WI38 (cell line): ENCODE results near the gene QSOX2.

ENCODE experiments used
- H3K4me3 ChIP-seq: 2 replicates; pipeline ENCODE4 v1.5.1; 2011; ENCODE audit warnings: low read depth, mild to moderate bottlenecking, control low read depth, low read length
- TF ChIP-seq, protein P1 (sequence below): IDR thresholded peaks from 2 replicates; pipeline ENCODE4 v1.5.1; 2012; ENCODE audit warnings: low read depth, mild to moderate bottlenecking, control low read depth, low read length

QSOX2 gene

DNA sequence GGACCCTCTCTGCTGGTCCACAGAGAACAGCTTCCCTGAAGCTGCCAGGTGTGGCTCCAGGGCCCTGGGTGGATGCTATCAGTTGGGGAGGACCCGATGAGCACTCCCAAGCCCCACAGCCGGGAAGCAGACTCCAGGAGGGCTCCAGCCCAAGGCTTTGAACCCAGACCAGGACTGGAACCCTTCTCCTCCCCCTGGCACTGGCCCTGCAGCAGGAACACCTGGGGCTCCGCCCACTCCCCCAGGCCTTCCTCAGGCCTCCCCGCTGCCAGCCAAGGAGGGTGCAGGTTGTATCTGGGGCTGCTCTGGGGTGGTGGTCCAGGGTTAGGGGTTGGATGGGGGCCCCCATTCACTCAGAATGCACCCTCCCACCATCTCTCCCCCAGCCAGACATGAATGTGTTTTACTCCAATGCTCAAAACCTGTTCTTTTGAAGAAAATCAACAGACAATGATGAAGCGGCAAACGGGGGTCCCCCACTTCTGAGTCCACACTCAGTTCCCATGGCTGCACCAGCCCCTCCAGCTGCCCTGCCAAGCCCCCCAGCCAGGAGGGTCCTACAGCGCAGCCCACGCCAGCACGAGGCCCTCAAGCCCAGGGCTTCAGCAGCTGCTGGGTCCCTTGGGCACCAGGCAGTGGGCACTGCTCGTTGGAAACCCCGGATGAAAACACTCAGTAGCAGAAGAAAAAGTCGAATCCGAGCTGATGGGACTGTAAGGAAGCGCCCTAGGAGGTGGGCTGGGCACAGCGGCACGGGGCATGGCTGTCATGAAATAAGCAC, 35.1 kb upstream of the QSOX2 start:
- TF ChIP-seq, protein P1, sequence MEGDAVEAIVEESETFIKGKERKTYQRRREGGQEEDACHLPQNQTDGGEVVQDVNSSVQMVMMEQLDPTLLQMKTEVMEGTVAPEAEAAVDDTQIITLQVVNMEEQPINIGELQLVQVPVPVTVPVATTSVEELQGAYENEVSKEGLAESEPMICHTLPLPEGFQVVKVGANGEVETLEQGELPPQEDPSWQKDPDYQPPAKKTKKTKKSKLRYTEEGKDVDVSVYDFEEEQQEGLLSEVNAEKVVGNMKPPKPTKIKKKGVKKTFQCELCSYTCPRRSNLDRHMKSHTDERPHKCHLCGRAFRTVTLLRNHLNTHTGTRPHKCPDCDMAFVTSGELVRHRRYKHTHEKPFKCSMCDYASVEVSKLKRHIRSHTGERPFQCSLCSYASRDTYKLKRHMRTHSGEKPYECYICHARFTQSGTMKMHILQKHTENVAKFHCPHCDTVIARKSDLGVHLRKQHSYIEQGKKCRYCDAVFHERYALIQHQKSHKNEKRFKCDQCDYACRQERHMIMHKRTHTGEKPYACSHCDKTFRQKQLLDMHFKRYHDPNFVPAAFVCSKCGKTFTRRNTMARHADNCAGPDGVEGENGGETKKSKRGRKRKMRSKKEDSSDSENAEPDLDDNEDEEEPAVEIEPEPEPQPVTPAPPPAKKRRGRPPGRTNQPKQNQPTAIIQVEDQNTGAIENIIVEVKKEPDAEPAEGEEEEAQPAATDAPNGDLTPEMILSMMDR = no peak
- H3K4me3 ChIP-seq = no peak overlapping the region

DNA sequence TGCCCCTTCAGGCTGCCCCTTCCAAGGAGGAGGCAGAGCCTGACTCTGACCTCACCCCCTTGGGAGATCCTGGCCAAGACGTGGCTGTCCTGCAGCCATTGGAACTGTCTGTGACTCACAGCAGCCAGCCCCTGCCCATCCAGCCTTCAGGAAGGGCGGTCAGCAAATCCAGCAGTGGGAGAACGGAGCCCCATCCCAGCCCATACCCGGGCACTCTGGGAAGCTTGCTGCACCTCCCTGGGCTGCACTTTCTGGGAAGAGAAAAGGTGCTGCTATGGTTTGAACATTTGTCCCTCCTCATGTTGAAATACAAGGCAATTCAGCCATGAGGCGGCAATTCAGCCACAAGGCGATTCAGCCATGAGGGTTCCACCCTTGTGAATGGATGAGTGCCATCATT, 33.9 kb upstream of the QSOX2 start:
- TF ChIP-seq, protein P1 = no peak

DNA sequence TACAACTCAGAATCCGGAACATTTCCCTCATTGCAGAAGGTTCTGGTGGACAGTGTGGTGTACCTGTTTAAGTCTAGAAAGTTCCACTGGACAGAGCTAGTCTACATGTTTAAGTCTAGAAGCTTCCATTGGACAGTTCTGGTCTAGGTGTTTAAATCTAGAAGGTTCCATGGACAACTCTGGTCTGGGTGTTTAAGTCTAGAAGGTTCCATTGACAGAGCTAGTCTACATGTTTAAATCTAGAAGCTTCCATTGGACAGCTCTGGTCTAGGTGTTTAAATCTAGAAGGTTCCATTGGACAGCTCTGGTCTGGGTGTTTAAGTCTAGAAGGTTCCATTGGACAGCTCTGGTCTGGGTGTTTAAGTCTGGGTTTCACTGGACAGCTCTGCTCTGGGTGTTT, 33.3 kb upstream of the QSOX2 start:
- TF ChIP-seq, protein P1 = no peak
- H3K4me3 ChIP-seq = no peak overlapping the region

More for the DNA sequence above, 33.9 kb upstream of the QSOX2 start:
- no peak overlapping the region for H3K4me3 ChIP-seq

DNA sequence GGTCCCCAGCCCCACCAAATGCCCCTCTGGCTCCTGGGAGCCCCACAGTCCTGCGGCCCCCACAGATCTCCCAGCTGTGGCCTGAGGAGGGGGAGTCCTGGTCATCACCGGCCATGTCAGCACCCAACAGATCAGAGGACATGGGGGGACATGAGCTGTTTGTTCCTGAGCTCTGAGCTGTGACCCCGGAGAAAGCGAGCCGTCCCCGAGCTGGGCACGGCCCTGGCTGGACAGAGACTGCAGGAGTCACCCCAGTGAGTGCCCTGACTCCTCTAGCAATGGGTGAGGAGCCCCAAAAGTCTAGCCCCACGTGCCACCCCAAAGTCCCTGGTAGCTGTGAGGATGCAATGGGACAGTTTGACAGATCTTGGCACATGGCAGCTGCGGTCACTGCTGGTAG, 32.6 kb upstream of the QSOX2 start:
- H3K4me3 ChIP-seq = no peak overlapping the region
- TF ChIP-seq, protein P1 = no peak

DNA sequence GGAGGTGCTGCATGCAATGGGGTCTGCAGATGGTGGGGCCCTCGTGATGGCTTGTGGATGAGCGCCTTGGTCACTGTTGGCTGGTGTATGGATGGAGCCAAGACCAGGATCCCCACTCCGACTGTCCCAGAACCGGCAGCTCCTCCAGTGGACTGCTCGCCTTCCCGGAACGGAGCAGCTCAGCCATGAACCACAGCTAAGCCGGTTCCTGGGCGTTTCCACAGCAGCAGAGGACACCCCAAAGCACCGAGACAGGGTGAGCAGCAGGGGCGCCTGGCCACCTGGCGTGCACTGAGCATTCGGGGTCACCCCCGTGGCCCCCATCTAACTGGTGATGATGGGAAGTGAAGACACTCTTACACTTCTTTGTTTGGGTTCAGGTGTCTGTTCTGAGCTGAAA, 32.1 kb upstream of the QSOX2 start:
- TF ChIP-seq, protein P1 = no peak
- no peak overlapping the region for H3K4me3 ChIP-seq

DNA sequence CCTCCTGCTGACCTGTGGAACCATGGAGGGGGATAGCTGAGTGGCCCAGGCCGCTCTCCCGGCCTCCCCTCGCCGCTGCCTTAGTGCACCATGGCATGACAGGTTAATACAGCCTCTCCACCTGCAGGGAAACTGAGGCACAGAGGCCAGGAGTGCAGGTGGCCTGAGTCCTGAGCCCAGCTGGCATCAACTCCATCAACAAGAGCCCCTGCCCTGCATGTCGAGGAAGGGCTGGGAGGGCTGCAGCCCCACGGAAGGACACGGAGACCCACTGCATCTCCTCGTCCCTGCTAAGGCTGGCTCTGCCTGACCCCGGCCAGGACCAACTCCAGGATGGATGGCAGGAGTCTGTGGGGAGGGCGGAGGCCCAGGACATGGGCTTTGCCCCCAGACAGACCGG, 31.1 kb upstream of the QSOX2 start:
- no peak overlapping the region for H3K4me3 ChIP-seq
- TF ChIP-seq, protein P1 = no peak

DNA sequence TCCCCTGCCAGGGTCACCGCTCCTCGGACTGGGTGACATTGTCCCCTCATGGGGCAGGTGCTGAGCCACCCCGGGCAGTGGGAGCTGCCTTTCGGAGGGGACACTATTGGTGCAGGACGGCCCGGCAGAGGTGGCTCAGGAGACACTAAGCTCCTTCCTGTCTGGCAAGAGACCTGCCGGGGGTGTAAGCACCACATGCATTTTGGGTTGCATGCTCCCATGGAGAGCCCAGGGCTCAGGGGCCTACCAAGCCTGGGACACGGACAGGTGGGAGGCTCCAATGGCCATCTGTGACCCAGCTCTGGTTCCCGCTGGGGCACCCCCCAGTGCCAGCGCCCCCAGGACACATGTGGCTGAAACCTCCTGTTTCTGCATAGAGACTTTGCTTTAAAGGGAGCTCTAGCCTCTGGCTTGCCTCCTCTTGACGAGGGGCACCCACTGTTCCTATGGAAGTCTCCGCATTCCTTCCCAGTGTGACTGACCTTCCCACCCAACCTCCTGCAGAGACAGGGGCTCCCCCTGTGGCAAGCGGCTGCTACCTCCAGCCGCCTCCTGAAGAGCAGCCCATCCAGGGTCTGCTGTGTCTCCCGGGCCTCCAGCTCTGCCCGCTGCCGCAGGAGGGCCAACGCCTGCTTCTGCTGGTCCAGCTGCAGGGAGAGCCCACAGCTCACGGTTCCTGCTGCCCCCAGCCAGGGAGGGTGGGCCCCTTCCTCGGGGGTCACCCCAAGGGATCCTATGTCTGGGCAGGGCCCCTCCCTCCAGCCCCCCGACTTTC, 30.2 kb upstream of the QSOX2 start:
- no peak overlapping the region for H3K4me3 ChIP-seq

More for the DNA sequence above, 30.2 kb upstream of the QSOX2 start:
- TF ChIP-seq, protein P1 = no peak
